ENCODE data around the gene PHTF2. TPM values are rescaled to one million over a fixed set of nuclear protein-coding genes. Genes with fewer than 3 reads are reported as not detected.

Gene PHTF2
- total and polyA plus RNA-seq, 2 donors (not counting 3 experiments of a cell fraction or from before 2014, with no cell fraction given), result 13.3 to 21.4 TPM

DNA sequence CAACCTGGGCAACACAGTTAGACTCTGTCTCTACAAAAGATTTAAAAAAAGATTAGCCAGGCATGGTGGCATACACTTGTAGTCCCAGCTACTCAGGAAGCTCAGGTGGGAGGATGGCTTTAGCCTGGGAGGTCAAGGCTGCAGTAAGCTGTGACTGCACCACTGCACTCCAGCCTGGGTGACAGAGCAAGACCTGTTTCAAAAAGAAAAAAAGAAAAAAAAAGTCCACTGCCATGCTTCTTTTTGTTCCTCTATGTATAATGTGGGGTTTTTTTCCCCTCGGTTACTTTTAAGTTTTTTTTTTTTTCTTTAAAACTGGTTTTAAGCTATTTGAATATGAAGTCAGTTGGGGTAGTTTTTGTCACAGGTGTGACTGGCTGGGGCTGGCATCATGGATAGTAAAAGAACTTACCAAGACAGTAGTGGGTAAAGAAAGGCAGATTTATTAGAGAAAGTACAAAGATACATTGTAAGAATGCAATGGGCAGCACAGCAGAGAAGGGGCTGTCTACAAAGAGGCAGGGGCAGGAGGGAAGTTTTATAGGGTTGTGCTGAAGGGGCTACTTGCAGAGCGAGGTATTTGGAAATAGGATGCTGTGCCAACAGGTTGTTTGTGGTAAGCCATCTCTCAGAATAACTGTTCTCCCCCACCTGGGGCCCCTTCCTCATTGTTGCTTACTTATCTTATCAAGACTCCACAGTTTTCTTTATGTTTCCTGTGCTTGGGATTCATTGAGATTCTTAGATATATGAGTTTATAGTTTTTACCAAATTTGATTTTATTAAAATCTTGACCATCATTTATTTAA, 177.3 kb downstream of the PHTF2 start:
- no TSS peak for BruUV-seq (replicated peaks)
- no peak overlapping the region for H3K4me3 ChIP-seq (replicated peaks in 1 of 3; ENCODE audit: insufficient read depth in 1 of 3, low read depth in 1 of 3, low read length in 3 of 3)
- H4K20me1 ChIP-seq (replicated peaks; ENCODE audit: control insufficient read depth, extremely low read depth, insufficient read depth, low read length), result no peaks in the 10 kb centered on the region
- no peak overlapping the region for H2AFZ ChIP-seq (ENCODE audit: low read depth, low read length)
- DNase-seq (ENCODE audit: low read depth, low spot score) (peak; percentile 3), FAIRE-seq (no peak)
- H3K9ac ChIP-seq (replicated peaks; ENCODE audit: extremely low read depth, insufficient read depth, low read length), result no peak overlapping the region
- TF ChIP-seq MYC (IDR thresholded peaks at IDR 0.05; ENCODE audit: low read depth, low read length) (no peak), EZH2 (IDR thresholded peaks at IDR 0.05; ENCODE audit: borderline replicate concordance, low read depth, low read length, severe bottlenecking) (no peak), POLR2AphosphoS5 (IDR thresholded peaks at IDR 0.05; ENCODE audit: insufficient read depth, low read depth, low read length) (no peak), JUN (IDR thresholded peaks at IDR 0.05; ENCODE audit: borderline replicate concordance, insufficient read depth, insufficient read length, low read depth) (no peak), CTCF (IDR thresholded peaks at IDR 0.05; ENCODE audit: extremely low read depth in 1 of 2, insufficient read depth in 1 of 2, low read depth in 1 of 2, low read length in 2 of 2) (no peak), POLR2A (IDR thresholded peaks at IDR 0.05; ENCODE audit: low read depth, low read length) (no peak), GATA2 (IDR thresholded peaks at IDR 0.05; ENCODE audit: insufficient read depth, insufficient read length, low read depth, low read length) (no peak), FOS (IDR thresholded peaks at IDR 0.05; ENCODE audit: borderline replicate concordance, insufficient read depth, low read length) (no peak)
- TF ChIP-seq, protein P1, sequence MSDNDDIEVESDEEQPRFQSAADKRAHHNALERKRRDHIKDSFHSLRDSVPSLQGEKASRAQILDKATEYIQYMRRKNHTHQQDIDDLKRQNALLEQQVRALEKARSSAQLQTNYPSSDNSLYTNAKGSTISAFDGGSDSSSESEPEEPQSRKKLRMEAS (IDR thresholded peaks at IDR 0.05; ENCODE audit: insufficient read depth, insufficient read length), result no peak
- H3K27me3 ChIP-seq (ENCODE audit: control insufficient read depth in 2 of 2, insufficient read depth in 2 of 2, low read length in 2 of 2), result no peaks in the 10 kb centered on the region
- no peak overlapping the region for H3K4me2 ChIP-seq (ENCODE audit: insufficient read depth, low read length)
- intact Hi-C loops (cut with micrococcal nuclease), result no loop called here
- H3K36me3 ChIP-seq (ENCODE audit: control insufficient read depth in 2 of 2, extremely low read depth in 1 of 2, insufficient read depth in 2 of 2, low read length in 2 of 2), result no peaks in the 10 kb centered on the region
- no peaks in the 10 kb centered on the region for H3K79me2 ChIP-seq (ENCODE audit: control insufficient read depth, insufficient read depth, low read length)
- ChIA-PET POLR2A (interaction anchor here (0.7 kb wide), 1 partner anchor 480 kb away, joined by 3 read pairs; no protein-coding TSS in a partner anchor), CTCF (no interaction called here)
- no peaks in the 10 kb centered on the region for H3K4me1 ChIP-seq (ENCODE audit: control insufficient read depth, extremely low read depth, insufficient read depth, low read length)
- H3K9me3 ChIP-seq (replicated peaks; ENCODE audit: control insufficient read depth, insufficient read depth, low read length), result no peaks in the 10 kb centered on the region
- no peaks in the 10 kb centered on the region for H3K9me1 ChIP-seq (replicated peaks; ENCODE audit: control insufficient read depth, extremely low read depth, insufficient read depth, low read length)
- H3K27ac ChIP-seq (ENCODE audit: insufficient read depth, low read depth, low read length), result no peak overlapping the region
- dilution Hi-C loops (cut with MboI; ENCODE audit: extremely low pct_ligation_motif_present, low sequenced_read_pairs), result no loop called here
